GM13976 (cell line): ENCODE data around the gene TRAPPC3.

Experiments used
- DNase-seq: peaks from one replicate; pipeline ENCODE4 v3.0.0; 2012; ENCODE audit warnings: low spot score
- in situ Hi-C: fragments of 300-500 bp; cut with MboI; formaldehyde crosslinking; loops from one replicate; pipeline ENCODE4 v1.12.0; 2022; ENCODE audit warnings: low sequenced_read_pairs, mixed read lengths, inconsistent platforms; ENCODE audit not compliant: unreplicated experiment
- TF ChIP-seq, protein P1 (sequence below): IDR thresholded peaks from 2 replicates; pipeline ENCODE4 v1.5.1; 2012; ENCODE audit warnings: borderline replicate concordance, mild to moderate bottlenecking; ENCODE audit not compliant: insufficient read depth; ENCODE audit errors: extremely low read depth, missing control alignments, control extremely low read depth

Gene TRAPPC3

DNA sequence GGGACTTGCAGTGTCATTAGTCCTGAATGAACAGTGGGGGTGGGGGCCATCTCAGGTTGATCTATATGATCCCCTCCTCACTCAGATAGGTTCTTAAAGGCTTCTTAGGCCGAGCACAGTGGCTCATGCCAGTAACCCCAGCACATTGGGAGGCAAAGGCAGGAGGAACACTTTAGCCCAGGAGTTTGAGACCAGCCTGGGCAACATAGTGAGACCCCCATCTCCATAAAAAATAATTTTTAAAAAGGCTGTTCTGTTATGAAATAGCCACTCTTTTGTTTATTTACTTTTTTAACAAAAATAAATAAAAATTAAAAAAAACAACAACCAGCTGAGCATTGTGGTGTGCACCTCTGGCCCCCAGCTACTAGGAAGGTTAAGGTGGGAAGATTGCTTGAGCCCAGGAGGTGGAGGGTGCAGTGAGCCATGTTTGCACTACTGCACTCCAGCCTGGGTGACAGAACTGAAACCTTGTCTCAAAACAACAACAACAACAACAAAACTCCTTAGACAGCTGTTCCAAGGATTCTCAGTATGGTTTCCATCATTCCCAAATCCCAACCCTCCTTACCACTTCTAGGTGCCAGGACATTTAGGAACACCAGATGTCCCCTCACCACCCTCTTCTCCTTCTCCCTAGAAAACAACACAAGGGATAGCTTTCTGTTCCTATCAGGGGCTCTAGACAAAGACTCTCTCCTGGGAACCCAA, 2.0 kb upstream of the TRAPPC3 start:
- TF ChIP-seq, protein P1, sequence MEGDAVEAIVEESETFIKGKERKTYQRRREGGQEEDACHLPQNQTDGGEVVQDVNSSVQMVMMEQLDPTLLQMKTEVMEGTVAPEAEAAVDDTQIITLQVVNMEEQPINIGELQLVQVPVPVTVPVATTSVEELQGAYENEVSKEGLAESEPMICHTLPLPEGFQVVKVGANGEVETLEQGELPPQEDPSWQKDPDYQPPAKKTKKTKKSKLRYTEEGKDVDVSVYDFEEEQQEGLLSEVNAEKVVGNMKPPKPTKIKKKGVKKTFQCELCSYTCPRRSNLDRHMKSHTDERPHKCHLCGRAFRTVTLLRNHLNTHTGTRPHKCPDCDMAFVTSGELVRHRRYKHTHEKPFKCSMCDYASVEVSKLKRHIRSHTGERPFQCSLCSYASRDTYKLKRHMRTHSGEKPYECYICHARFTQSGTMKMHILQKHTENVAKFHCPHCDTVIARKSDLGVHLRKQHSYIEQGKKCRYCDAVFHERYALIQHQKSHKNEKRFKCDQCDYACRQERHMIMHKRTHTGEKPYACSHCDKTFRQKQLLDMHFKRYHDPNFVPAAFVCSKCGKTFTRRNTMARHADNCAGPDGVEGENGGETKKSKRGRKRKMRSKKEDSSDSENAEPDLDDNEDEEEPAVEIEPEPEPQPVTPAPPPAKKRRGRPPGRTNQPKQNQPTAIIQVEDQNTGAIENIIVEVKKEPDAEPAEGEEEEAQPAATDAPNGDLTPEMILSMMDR = no peak
- in situ Hi-C loops = no loop called here
- no peak for DNase-seq

DNA sequence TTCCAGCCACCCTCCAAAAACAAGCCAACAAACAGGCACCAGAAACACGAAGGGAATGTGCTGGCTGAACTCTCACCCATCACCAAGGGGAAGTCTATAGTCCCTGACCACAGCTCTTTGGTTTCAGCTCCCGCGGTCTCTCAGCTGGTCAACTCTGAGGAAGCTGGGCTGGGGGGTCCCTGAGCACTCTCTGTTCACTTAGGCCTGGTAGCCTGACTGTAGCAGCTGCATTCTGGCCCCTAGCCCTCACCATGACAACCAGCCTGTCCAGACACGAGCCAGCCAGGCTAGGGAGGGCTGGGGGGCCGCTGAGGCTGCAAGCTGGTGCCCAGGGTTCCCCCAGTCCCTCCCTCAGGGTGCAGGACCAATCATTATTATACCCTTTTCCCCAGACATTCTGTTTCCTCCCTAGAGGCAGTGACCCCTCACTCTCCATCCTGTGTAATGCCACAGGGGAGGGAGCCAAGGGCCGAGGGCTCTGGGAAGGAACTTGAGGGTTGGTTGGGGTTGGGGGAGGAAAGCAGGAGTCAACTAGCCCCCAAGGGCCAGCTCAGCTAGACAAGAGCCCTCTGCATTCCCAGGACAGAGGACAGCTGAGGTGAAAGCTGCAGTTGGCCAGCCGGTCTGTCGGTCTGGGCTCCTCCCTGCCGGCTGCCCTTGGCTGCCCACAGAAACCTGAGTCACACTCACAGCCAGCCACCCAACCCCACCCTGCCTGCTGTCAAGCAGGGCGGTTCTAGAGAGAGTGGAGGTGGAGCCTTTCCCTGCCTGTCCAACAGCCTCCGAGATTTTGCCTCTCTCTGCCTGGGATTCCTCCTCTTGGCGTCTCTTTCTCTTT, 1.2 kb upstream of the TRAPPC3 start:
- TF ChIP-seq, protein P1 = no peak
- in situ Hi-C loops = no loop called here
- DNase-seq = peak; percentile 85

DNA sequence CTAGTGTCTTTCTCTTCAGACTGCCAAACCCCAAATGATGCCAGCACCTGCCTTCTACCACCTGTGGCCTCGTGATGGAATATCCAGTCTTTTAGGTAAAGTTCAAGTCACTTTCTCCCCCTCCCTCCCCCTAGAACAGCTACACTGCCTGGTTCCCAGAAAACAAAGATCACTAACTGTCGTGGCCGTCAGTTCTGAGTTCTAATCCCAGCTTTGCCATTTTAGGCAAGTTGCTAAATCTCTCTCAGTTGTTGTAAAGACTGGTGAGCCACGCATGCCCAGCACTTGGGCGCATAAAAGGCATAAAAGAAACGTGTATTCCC, 648 bp upstream of the TRAPPC3 start:
- in situ Hi-C loops = no loop called here
- TF ChIP-seq, protein P1 = no peak
- DNase-seq = no peak

DNA sequence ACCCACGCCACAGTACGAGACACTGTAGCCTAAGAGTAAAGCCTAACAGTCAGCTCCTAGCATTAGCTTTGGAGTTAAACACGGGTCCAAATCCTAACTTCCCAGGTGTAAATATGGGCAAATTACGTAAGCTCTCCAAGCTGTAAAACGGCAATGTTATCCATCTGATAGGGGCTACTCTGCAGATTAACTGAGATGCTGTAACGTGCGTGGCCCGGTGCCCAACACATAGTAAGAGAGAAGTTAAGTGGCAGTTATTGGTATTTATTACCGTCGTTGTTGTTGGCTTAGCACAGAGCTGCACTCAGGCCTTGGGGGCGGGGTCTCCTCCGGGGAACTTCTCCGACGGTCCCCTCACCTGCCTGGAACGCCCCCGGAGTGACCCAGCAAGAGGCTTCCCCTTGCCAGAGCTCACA, 457 bp downstream of the TRAPPC3 start:
- in situ Hi-C loops = no loop called here
- TF ChIP-seq, protein P1 = no peak
- no peak for DNase-seq

DNA sequence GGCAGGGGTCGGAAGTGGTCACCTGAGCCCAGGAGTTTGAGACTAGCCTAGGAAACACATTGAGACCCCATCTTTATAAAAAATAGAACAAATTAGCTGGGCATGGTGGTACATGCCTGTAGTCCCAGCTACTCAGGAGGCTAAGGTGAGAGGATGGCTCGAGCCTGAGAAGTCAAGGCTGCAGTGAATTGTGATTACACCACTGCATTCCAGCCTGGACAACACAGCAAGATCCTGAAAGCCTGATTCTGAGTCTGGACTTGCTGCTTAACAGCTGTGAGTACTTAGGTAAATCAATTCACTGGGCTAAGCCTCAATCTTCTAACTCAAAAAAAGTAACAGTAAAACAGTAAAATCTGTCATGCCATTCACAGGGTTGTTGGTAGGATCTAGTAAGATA, 4.9 kb downstream of the TRAPPC3 start:
- TF ChIP-seq, protein P1 = no peak
- in situ Hi-C loops = no loop called here
- no peak for DNase-seq

DNA sequence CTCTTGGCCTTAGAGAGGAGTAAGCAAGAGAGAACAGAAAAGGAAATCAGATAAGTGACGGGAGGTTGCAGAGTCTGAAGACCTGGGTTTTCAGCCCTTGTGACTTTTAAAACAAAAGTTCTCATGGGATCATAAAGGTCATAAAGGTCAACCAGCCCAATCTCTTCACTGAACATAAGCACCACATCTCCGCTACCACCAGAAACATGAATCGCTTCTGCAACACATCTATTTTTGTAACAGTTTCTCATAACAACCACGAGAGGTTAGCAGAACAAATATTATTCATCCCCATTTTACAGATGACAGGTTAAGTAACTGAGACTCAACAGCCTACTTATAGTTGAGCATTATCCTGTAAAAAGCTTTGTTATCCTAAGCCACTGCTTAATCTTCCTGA, 5.9 kb downstream of the TRAPPC3 start:
- TF ChIP-seq, protein P1 = no peak

More for the DNA sequence above, 5.9 kb downstream of the TRAPPC3 start:
- in situ Hi-C loops = no loop called here
- peak; percentile 65 for DNase-seq
